Measurements from ENCODE around the gene TMEM61.

Gene TMEM61

DNA sequence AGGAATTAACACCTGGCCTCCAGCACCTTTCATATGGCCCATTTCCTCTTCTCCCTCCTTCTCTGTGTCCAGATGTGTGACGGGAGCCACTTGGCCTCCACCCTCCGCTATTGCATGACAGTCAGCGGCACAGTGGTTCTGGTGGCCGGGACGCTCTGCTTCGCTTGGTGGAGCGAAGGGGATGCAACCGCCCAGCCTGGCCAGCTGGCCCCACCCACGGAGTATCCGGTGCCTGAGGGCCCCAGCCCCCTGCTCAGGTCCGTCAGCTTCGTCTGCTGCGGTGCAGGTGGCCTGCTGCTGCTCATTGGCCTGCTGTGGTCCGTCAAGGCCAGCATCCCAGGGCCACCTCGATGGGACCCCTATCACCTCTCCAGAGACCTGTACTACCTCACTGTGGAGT, 5.6 kb downstream of the TMEM61 start:
- DNase-seq = no peak

DNA sequence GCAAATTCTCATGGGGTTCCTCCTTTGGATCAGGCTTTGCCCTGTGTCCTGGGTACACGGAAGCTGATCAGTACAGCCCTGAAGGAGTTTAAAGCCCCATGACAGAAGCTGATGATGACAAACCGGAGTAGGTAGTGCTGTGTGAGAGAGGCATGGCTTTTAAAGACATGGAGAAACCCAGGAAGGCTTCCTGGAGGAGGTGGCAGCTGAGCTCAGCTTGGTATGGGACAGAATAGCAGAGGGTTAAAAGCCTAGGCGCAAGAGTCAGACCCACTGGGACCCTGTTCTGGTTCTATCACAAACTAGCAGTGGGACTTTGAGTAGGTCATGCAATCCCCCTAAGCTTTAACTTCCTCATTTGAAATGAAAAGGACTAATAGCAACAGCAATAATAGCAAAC, 6.1 kb downstream of the TMEM61 start:
- DNase-seq = no peak

DNA sequence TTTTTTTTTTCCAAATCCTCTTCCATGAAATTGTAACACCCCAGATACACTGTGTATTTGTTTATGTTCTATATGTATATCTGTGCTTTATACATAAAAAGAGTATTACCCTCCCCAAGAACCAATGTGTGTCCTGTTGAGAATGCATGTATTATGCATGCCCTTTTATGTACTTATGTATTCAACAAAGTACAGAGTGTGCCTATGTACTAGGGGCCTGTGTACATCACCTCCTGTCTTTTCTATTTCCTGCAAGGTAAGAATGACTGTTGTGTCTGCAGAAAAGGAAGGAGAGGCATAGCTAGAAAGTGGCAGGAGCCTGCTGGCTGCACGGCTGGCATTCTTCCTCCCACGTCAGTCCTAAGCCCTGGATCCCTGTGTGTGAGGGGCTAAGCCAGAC, 7.0 kb downstream of the TMEM61 start:
- no peak for DNase-seq

DNA sequence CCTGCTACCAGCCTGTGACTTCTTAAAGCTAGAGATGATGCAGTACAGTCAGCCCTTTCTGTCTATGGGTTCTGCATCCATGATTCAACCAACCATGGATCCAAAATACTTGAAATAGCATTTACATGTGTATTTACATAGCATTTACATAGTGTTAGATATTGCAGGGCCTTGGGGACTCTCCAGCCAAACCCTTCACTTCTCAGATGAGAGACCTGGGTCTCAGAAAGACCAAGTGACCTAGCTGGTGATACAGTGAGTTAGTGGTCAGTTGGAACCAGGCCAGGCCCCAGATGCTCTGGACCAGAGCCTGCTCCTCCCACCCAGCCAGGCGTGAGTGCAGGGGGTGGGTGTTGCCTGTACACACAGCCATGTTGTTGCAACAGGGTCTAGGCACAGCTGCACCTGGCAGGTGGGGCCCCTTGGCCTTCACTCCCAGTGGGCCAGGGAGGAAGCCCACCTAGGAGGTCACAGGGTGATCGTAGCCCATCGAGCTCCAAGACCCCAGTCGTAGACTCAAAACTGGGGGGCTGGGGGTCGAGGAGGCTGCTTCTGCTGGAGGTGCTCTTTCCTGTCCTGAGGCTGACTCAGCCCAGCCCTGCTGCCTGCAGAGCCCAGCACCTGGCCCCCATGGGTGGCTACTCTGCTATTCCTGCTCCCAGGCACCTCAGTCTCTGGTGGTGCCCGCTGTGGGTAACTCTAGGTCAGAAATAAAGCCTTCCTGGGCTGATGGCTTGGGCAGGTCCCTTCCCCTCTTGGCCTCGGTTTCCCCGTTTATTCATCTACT, 7.7 kb downstream of the TMEM61 start:
- no peak for DNase-seq

DNA sequence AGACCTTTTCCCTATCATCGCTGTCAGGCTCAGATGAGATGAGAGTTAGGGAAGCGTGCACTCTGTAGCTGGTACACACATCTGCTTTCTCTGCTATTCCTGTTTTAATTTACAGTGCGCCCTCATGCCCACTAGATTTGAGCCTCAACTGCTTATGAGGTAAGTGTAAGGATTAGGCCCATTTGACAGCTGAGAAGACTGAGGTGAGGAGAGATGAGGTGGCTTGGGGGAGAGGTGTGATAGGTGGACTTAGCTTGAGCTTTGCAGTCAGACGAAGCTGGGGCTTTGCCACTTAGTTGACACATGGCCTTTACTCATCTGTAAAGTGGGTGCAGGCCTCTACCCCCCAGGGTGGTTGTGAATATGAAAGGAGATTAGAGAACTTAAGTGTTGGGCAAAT, 8.5 kb downstream of the TMEM61 start:
- DNase-seq = no peak

DNA sequence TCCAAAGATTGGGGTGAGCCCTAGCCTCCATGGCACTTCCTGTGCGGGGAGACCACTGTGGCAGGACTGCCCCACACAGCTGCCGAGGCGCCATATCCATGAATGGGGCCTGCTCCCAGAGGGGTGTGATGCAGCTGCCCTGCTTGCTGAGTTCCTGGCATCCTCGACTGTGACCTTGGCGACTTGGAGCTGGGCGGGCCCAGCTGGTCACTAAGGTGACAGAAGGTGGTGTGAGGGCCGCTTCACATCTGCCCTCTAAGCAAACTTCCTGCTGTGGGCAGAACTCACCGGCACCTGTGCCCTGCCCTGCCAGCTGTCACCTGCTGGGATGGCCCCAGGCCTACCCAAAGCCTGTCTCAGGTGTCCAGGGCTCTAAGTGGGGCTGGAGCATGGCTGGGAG, 9.0 kb downstream of the TMEM61 start:
- DNase-seq = no peak

DNA sequence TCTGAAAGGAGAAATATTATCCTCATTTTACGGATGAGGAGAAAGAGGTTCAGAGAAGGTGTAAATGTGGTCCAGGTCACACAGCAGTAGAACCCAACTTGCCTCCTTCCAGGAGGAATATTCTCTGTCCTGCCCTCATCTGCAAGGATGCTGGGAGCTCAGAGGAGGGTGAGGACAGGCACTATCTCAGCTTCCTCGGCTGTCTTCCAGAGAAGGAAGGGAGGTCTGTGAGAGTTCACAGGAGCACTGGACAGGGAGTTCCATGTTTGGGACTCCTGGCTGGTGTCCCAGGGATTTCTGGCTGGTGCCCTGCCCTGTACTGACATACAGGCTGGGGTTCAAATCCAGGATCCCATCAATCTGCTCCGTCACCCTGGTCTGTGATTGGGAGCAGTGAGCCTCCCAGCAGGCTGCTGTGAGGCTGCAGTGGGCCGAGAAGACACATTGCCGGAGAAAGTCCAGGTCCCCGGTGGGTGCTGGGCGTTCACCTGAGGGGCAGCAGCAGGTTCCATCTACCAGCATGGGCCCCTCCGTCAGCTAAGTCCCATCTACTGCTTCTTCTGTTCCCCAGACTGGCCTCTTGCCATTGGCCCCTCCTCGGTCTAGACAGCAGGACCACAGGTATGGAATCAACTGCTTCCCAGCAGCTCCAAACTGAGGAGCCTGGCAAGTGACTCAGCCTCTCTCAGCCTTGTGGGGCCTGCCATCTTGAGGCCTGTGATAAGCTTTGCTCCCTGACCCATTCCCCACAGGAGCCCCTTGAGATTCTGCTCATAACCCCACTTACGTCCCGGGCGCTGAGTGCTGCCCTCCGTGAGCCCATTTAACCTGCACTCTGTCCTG, 9.8 kb downstream of the TMEM61 start:
- no peak for DNase-seq

DNA sequence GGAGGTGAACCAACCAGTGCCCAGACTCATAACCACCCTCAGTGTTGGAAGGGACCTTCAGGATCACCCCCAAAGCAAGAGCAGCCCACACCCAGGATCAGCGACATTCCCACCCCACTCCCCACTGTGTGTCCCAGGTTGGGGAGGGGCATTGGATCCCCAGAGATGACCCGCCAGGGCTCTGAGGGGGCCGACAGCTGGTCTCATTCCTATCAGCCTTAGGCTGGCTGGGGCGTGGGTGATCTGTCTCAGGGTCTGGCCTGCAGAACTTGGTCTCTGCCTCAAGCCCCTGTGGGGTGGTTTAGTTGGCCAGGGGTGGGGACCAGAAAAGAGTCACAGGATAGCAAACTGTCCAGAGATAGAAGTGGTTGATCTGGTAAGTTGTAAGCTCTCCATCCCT, 10.5 kb downstream of the TMEM61 start:
- DNase-seq = no peak

DNA sequence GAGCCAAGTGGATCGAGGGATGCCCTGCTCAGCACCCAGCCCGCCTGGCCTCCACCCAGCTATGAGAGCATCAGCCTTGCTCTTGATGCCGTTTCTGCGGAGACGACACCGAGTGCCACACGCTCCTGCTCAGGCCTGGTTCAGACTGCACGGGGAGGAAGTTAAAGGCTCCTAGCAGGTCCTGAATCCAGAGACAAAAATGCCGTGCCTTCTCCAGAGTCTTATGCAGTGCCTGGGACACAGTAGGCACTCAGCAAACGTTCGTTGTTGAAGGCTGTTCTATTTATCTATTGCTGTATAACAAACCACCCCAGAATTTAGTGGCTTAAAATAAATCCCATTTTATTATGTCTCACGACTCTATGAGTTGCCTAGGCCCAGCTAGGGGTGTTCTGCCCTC, 11.5 kb downstream of the TMEM61 start:
- DNase-seq = no peak

DNA sequence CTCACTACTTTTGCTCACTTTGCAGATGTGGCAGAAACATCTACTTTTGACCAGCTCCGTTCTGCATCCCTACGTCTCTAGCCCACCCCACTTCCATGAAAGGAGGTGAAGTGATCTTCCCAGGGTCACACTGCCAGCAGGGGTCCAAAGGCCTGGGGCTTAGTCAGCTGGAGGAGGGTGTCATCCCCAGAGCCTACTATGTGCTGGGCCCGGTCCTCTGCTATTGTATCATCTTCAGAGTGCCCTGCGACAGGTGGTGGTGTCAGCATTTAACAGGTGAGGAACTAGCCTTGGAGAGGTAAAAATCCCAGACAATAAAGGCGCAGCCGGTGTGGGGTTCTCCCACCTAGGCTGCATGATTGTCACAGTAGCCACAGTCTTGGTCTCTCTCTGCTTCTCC, 12.7 kb downstream of the TMEM61 start:
- no peak for DNase-seq

DNA sequence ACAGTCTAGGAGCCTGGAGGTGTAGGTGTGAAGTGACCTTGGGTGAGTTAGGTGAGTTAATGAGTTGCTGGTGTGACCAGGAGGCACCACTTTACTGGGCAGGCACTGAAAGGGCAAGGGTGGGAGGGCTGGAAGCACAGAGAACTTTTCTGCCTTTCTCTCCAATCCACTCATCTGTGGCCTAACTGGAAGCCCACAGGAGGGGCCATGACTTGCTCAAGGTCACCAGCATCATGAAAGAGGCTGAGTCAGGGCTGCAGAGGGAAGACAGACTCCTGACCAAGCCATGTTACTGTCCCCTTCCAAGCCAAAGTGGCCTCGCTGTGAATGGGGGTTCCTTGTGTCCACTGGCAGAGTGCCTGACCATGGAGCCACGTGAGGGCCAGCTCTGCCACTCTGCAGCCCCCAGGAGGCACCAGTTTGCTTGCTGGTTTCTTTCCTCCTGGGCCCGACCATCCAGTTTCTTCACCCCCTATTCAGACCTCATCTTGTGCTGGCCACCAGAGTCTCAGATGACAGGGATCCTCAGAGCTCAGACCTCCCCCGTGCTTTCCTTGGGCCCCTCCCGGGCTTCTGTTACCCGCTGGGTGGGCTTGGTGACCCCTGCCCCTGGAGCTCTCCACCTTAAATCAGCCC, 14.0 kb downstream of the TMEM61 start:
- no peak for DNase-seq

DNA sequence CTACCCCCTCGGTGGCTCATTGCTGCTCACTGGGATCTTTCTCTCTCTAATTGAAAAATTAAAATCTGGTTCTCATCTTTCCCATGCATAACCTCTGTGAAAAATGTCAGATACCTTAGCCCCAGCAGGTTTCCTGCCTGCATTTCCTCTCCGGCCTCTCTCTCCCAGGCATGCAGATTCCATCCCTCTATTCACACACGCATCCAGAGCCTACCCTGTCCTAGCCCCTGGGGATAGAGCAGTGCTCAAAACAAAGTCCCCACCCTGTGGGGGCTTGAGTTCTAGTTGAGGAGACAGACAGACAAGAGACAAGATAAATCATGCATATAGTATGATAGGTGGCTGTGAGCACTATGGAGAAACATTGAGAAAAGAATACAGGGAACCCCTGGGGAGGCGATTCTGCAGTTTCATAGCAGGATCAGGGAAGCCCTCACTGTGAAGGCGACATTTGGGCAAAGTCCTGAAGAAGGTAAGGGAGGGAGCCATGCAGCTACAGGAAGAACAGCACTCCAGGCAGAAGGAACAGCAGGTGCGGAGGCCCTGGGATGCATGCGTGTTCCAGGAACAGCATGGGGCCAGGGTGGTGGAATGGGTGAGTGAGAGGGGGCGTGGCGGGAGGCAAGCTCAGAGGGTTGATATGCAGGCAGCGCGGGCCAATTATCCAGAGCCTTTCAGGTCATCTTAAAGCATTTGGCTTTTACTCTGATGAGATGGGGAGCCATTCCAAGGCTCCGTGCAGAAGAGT, 14.8 kb downstream of the TMEM61 start:
- DNase-seq = no peak

DNA sequence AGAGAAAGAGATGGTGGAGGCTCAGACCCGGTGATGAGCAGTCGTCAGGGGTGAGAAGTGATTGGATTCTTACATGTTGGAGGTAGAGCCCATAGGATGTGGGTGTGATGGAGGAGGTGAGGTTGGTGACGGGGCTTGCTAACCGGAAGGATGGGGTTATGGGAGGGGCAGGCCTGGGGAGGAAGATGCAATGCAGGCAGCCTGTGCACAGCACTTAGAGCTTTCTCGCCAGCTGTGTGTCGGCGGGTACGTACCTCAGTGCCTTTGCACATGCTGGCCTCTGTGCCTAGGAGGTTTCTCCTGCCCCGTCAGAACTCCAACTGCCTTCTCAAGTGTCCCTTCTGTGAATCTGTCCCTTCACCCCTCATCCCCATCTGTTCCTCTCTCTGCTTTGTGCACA, 15.4 kb downstream of the TMEM61 start:
- peak in 4 of 5 experiments; percentile 5 to 93 (median 38) for DNase-seq

DNA sequence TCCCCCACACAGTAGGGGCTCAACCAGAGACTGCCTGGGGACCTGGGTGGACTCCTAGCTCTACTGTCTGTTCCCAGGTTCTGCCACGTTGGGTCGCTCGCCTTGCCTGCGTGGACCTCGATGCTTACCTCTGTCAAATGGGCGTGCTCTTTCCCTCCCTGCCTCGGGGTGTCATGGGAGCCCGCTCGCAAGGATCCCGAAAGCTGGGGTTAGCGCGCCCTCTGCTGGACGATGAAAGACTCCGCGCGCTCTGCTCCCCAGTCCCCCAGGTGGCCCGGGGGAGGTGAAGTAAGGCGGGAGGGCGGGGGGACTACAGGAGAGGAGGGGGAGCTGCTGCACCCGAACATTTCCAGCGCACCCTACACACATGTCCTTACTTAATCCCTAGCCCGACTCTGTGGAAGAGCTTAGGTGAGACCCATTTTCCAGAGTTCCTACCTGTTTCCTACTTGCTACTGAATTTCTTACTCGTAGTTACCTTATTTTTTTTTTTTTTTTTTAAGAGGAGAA, 16.0 kb downstream of the TMEM61 start:
- DNase-seq = peak; percentile 65 to 86 (median 69)

DNA sequence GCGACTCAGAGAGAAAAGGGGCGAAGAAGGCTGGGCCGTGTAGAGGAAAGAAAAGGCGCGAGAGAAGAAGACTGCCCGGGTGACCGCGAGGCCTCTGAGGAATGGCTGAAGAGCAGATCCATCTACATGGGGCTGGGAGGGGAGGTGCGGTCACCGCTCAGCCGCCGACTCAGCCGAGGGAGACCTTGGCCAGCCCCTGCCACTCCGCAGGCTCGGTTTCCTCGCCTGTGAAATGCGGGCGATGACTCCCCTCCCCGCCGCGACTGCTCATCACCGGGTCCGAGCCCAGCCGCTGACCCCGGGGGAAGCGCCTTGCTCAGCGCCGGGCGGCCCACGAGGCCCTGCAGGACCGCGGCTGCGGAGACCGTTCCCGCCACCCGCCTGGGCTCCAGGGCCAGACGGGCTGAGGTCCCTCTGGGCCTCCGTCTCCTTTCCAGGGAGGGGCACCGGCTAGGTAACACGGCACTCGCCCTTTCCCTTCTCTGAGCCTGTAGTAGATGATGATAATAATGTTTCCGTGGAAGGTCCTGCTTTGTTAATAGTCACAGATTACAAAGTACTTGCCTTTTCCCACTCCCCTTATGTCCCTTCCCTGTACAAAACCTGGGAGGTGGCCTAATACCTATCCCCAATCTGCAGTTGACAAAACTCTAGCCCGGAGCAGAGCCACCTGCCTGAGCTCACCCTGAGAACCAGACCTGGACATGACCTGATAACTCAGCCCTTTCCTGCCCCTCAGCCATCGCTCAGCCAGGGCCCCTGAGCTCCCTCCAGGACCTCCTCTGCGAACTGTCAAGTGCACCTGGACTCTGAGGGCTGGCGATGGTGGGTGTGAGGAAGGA, 16.7 kb downstream of the TMEM61 start:
- no peak for DNase-seq

DNA sequence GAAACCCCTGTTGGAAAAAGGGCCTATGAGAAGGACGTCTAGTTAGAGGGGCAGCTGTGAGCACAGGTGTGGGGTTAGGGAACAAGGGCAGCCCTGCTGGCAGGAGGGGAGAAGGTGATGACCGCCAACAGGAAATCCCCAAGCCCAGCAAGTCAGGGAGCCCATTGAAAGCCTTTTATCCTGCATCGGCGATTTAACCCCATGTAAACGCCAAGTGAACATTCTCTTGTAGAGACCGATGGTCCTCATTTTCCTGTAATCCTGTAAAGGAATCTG, 17.2 kb downstream of the TMEM61 start:
- DNase-seq = no peak

DNA sequence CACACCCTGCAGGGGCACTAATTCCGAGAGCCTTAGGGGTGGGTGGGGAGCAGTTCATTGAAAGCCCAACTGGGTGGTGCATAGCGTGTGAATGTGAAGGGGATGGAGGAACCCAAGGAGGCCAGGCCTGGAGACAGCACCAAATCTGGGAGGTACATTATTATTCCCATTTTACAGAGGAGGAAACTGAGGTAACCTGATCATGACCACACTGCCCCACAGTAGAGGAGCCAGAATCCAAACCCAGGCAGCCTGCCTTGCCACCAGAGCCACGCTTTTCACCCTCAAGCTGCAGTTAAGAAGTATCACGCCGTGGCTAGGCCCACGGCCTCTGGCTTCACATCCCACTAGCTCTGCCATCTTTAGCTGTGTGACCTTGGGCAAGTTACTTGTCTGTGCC, 17.7 kb downstream of the TMEM61 start:
- DNase-seq = no peak

DNA sequence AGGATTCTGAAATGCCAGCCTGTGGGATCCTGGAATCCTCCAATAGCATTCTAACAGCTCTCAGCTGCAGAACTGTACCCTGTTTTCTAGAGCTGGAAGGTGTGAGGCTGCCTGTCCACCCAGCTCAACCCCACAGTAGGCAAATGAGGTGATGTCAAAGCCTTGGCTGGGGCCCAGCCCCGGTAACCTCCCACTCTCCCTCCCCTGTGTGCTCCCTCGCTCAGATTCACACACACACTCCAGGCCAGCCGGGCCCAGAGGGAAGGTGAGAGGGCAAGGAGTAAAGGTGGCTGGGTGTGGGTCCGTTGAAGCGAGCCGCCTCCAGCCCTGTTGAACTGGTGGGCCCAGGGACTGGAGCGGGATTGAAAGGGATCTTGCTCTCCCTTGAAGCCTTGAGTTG, 18.2 kb downstream of the TMEM61 start, which contains the start of gene BSND:
TSS of gene BSND (plus strand) at position 257 of the 400 bp plus-strand sequence. CDS start 254 bp downstream, outside the sequence.
- no peak for DNase-seq

DNA sequence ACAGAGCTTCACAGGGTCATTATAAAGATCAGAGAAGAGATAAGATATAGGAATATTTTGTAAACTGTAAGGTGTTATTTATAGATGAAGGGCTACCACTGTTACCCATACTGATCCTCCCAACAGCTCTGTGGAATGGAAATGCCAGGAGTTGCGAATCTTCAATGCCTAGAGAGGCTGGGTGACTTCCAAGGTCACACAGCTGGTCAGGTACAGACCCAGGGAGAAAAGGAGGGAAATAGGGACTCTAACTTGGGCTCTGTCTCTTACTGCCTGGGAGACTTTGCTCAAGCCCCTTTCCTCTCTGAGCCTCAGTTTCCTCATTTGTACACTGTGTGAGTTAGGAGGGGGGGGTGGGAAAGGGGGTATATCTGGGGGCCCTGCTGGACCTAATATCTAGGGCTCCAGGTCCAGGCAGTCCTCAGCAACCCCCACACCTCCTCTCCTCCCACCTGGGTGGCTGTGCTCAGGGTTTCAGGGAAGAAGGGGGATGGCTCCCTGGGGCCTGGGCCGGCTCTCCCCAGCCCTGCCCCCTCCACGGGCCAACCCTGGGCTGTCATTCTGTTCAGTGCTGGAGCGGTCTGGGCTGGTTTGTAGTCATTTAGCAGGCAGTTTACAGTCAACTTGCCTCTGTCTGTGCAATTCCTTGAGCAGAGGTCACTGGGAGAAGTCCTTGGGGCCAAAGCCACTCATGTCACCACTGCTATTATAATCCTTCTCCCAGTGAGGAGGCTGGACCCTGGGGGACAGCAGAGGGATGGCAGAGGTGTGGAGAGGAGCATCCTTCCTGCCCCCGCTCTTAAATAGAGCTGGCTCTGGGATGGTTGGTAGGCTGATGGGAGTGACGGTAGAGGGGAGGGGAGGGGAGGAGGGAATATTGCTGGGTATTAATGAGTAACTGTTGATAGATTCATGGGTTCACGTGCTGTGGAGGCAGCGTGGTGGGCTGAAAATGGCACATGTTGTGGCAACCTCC, 20.0 kb downstream of the TMEM61 start:
- no peak for DNase-seq

DNA sequence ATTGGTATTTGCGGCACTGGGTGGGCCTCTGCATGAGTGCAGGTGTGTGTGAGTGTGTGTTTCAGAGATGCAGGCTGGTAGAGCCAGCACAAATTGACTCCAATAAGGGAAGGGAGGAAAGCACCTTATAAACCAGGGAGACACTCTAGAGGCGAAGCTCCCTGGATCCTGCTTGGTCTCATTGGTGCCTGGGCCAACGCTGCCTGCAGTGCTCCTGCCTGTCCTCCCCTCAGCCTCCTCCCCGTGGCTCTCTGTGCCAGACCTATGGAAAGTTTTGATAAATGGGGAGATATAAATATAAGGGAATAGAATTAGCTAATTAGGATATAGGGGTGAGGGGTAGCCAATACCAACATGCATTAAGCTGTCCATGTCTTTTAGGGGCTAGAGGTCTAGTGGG, 20.9 kb downstream of the TMEM61 start:
- no peak for DNase-seq

DNA sequence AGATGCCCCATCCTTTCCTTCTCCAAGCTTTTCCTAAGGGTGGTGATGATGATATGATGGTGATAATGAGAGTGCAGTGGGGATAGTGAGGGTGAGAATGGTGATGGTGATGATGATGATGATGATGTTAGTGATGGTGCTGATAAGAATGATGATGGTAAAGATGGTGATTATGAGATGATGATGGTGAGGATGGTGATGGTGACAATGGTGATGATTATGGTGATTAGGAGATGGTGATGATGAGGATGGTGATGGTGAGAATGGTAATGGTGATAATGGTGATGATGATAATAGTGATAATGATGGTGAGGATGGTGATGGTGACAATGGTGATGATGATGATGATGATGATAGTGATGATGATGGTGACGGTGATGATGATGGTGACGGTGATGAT, 22.3 kb downstream of the TMEM61 start:
- no peak for DNase-seq

Data from T-helper 2 cell (primary cell).